ENCODE results near the gene SNCB.
A peak's percentile ranks its signal among the peaks of the same experiment; 100 is the strongest.

SNCB gene

DNA sequence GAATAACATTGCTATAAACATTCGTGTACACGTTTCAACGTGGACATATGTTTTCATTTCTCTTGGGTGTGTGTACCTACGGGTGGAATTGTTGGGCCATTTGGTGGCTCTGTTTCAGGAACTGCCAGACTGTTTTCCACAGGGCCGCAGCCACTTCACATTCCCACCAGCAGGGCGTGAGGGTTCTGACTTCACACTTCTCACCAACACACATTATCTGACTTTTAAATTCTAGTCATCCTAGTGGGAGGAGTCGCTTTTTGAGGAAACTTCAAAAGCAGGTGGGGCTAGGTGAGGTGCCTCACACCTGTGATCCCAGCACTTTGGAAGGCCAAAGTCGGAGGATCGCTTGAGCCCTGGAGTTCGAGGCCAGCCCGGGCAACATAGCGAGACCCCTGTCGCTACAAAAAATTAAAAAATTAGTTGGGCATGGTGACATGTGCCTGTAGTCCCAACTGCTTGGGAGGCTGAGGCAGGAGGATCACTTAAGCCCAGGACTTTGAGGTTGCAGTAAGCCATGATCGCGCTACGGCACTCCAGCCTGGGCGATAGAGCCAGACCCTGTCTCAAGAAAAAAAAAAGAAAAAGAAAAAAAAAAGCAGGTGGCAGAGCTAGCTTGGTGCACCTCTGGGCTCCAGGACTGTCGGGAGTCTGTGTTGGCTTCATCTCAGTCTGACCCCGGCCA, 45.5 kb upstream of the SNCB start:
- DNase-seq (ENCODE audit: low read depth): peak; percentile 61
- TF ChIP-seq MAX (IDR thresholded peaks at IDR 0.05; ENCODE audit: low read depth, low read length) (no peak), POLR2A (IDR thresholded peaks at IDR 0.05; ENCODE audit: extremely low read depth, insufficient read length) (no peak)
- TF ChIP-seq, protein P1, sequence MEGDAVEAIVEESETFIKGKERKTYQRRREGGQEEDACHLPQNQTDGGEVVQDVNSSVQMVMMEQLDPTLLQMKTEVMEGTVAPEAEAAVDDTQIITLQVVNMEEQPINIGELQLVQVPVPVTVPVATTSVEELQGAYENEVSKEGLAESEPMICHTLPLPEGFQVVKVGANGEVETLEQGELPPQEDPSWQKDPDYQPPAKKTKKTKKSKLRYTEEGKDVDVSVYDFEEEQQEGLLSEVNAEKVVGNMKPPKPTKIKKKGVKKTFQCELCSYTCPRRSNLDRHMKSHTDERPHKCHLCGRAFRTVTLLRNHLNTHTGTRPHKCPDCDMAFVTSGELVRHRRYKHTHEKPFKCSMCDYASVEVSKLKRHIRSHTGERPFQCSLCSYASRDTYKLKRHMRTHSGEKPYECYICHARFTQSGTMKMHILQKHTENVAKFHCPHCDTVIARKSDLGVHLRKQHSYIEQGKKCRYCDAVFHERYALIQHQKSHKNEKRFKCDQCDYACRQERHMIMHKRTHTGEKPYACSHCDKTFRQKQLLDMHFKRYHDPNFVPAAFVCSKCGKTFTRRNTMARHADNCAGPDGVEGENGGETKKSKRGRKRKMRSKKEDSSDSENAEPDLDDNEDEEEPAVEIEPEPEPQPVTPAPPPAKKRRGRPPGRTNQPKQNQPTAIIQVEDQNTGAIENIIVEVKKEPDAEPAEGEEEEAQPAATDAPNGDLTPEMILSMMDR (IDR thresholded peaks at IDR 0.05; ENCODE audit: low read depth, low read length): peak; percentile 49
- H3K4me3 ChIP-seq (ENCODE audit: low read depth, low read length): no peak overlapping the region

DNA sequence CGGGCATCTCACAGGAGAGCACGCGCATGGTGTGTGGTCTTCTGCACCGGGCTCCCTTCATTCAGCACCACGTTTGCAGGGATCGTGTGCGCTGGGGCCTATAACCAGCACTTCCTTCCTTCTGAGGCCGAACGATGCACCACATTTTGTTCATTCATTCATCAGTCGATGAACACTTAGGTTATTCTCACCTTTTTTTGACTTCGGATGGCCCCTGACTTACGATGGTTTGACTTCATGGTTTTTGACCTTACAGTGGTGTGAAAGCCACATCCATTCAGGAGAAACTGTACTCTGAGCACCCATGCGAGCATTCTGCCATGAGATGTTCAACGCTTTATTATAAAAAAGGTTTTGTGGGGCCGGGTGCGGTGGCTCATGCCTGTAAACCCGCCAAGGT, 44.5 kb upstream of the SNCB start:
- DNase-seq (ENCODE audit: low read depth): no peak
- TF ChIP-seq POLR2A (IDR thresholded peaks at IDR 0.05; ENCODE audit: extremely low read depth, insufficient read length) (no peak), MAX (IDR thresholded peaks at IDR 0.05; ENCODE audit: low read depth, low read length) (no peak), MYC (IDR thresholded peaks at IDR 0.05; ENCODE audit: low read depth, low read length) (no peak)
- TF ChIP-seq, protein P1 (IDR thresholded peaks at IDR 0.05; ENCODE audit: low read depth, low read length): no peak
- no peak overlapping the region for H3K4me3 ChIP-seq (ENCODE audit: low read depth, low read length)

GRCh38 chr5:176673651-176674583, 43.6 kb upstream of the SNCB start:
- TF ChIP-seq MYC (IDR thresholded peaks at IDR 0.05; ENCODE audit: low read depth, low read length): no peak
- TF ChIP-seq POLR2A (IDR thresholded peaks at IDR 0.05; ENCODE audit: extremely low read depth, insufficient read length): no peak
- DNase-seq (ENCODE audit: low read depth): no peak
- H3K4me3 ChIP-seq (ENCODE audit: low read depth, low read length): no peak overlapping the region

DNA sequence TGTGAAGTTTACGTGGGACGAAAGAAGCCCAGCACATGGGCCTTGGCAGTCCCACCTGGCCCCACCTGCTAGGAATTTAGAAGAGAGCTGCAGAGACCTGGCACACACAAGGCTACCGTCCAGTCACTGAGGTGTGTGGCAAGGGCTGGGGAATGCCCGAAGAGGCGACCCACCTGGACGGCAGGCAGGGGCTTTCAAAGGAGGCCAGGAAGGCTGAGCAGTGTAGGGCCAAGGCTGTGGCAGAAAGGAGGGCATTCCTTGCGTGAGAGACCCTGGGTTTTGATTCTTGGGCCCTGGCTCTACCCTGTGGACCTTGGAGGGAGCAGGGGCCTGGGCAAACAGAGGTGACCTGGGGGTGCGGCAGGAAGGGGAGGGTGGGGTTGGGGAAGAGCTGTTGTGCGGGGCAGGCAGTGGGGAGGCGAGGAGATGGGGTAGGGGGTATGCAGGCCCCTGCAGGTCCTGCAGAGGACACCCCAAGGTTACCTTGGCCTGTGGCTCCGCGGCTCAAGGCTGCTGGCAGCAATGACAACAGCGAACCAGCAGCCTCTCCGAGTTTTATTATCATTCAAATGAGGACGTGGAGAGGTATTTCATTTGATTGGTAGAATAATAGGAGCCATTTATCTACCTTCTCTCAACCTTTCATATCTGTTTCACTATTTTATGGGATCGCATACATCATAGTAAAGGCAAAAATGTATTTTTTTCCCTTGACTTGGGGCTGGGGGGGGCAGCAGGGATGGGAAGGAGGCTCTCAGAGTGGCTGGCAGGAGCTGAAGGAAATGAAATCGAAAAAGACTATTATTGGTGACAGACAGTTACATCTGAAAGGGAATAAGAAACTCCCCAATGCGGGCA, 41.8 kb upstream of the SNCB start:
- TF ChIP-seq MYC (IDR thresholded peaks at IDR 0.05; ENCODE audit: low read depth, low read length) (no peak), POLR2A (IDR thresholded peaks at IDR 0.05; ENCODE audit: extremely low read depth, insufficient read length) (no peak), MAX (IDR thresholded peaks at IDR 0.05; ENCODE audit: low read depth, low read length) (no peak)
- TF ChIP-seq, protein P1 (IDR thresholded peaks at IDR 0.05; ENCODE audit: low read depth, low read length): no peak
- DNase-seq (ENCODE audit: low read depth): no peak
- no peak overlapping the region for H3K4me3 ChIP-seq (ENCODE audit: low read depth, low read length)

DNA sequence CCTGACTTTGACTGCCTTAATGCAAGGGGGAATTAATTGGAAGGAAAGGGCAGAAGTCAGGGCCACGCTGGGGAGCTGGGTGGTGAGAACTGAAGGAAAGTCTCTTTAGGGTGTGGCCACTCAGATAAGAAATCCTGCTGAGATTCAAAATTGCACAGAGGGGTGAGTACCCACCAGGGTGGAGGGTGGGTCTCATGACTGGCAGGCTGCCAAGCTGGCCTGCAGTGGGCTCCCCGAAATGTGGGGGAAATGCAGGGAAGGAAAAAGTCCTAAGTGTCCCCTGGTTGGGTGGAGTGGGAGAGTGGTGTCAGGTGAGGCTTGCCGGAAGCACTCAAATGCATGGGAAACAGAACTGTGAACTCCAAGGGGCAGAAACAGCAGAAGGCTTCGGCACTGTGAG, 41.1 kb upstream of the SNCB start:
- H3K4me3 ChIP-seq (ENCODE audit: low read depth, low read length): no peak overlapping the region
- TF ChIP-seq MAX (IDR thresholded peaks at IDR 0.05; ENCODE audit: low read depth, low read length): no peak
- no peak for TF ChIP-seq POLR2A (IDR thresholded peaks at IDR 0.05; ENCODE audit: extremely low read depth, insufficient read length)
- TF ChIP-seq, protein P1 (IDR thresholded peaks at IDR 0.05; ENCODE audit: low read depth, low read length): no peak
- TF ChIP-seq MYC (IDR thresholded peaks at IDR 0.05; ENCODE audit: low read depth, low read length): no peak
- DNase-seq (ENCODE audit: low read depth): no peak
